Smooth muscle cell (in vitro differentiated cells): ENCODE results near the gene FHIT. TPM values are rescaled to one million over a fixed set of nuclear protein-coding genes. Genes with fewer than 3 reads are reported as not detected.

ENCODE experiments used
- DNase-seq: peaks from one replicate; lab custom pipeline; 2025; ENCODE audit not compliant: unreplicated experiment; lab: John Stamatoyannopoulos, UW
- H2AFZ ChIP-seq: fragments of 200-600 bp; sonication (generic); 2 replicates; pipeline ENCODE4 v1.6.0; 2016; ENCODE audit warnings: antibody characterized with exemption, low read depth, mild to moderate bottlenecking
- H3F3A ChIP-seq: fragments of 200-600 bp; sonication (generic); 2 replicates; pipeline ENCODE4 v1.6.0; 2017; ENCODE audit warnings: antibody characterized with exemption, low read depth
- H3K27ac ChIP-seq: fragments of 200-600 bp; sonication (generic); 2 replicates; pipeline ENCODE4 v1.5.1; 2016; ENCODE audit warnings: low read depth, mild to moderate bottlenecking
- H3K27me3 ChIP-seq: fragments of 200-600 bp; sonication (generic); 2 replicates; pipeline ENCODE4 v1.6.1; 2016; ENCODE audit warnings: low read depth, mild to moderate bottlenecking
- H3K36me3 ChIP-seq: fragments of 200-600 bp; sonication (generic); 2 replicates; pipeline ENCODE4 v1.5.1; 2016; ENCODE audit warnings: low read depth
- H3K4me1 ChIP-seq: fragments of 200-600 bp; sonication (generic); 2 replicates; pipeline ENCODE4 v1.5.1; 2016; ENCODE audit warnings: low read depth
- H3K4me2 ChIP-seq: fragments of 200-600 bp; sonication (generic); 2 replicates; pipeline ENCODE4 v1.6.0; 2016; ENCODE audit warnings: mild to moderate bottlenecking
- H3K4me3 ChIP-seq: fragments of 200-600 bp; sonication (generic); 2 replicates; pipeline ENCODE4 v1.5.1; 2016; ENCODE audit warnings: mild to moderate bottlenecking
- H3K79me2 ChIP-seq: fragments of 200-600 bp; sonication (generic); 2 replicates; pipeline ENCODE4 v1.6.0; 2016; ENCODE audit warnings: low read depth, mild to moderate bottlenecking
- H3K9ac ChIP-seq: fragments of 200-600 bp; sonication (generic); 2 replicates; pipeline ENCODE4 v1.6.0; 2016; ENCODE audit warnings: low read depth
- H3K9me3 ChIP-seq: fragments of 200-600 bp; sonication (generic); replicated peaks from 2 replicates; pipeline ENCODE4 v1.5.1; 2016; ENCODE audit warnings: low read depth
- H4K20me1 ChIP-seq: fragments of 200-600 bp; sonication (generic); 2 replicates; pipeline ENCODE4 v1.6.0; 2016; ENCODE audit warnings: low read depth
- WGBS: methylation state at CpG from one replicate; pipeline ENCODE4 v1.1.7; 2016; ENCODE audit warnings: low lambda C conversion rate; 5-methylcytosine and 5-hydroxymethylcytosine counted together
- polyA plus RNA-seq: library from polyadenylated mRNA; unstranded; fragments of >200 nt; fragmentation: Nextera tagmentation; extraction: Ambion mirVana; gene quantifications from 2 replicates; pipeline ENCODE4 v1.2.1, GENCODE V29; 2016
- total RNA-seq: library from RNA; depleted of rRNA; stranded (reverse); fragments of >200 nt; gene quantifications from 2 replicates; pipeline ENCODE4 v1.2.3, GENCODE V29; 2014
- TF ChIP-seq, protein P1 (sequence below): fragments of 200-600 bp; sonication (generic); IDR thresholded peaks from 2 replicates; pipeline ENCODE4 v1.5.1; 2017; ENCODE audit warnings: borderline replicate concordance, mild to moderate bottlenecking, antibody characterized with exemption; ENCODE audit not compliant: insufficient read depth, poor library complexity, severe bottlenecking

FHIT gene
- total and polyA plus RNA-seq, 2 experiments from 2014 or later = 5.9 to 6.7 TPM

DNA sequence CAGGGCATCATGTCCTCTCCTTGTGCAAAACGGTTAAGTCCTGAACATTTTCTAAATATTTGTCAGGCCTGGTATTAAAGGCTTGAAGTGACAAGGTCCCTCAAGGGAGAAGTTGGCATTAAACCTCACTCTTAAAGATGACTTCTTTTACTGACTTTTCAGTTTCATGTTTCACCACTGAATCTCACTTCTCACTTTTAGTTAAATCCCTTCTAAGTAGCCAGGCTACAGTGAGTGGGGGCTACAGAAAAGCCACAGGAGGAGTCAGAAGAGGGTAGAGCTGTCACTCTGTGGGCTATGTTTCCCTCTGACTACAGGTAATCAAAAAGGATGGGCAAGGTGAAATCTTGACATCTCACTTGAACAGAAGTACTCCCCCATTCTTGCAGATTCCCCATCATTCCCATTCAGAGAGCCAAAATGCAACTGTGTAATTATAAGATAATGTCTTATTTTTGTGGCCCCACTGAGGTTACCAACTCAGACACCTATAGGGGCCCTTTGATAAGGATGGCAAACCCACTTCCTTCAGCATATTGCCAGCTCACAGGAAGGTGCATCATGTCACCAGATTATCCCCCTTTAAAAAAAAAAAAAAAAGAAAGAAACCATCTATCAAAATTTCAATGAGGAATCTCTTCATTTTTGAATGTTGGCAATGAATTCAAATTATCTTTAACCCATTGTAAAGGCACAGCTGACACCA, 1411.3 kb downstream of the FHIT start:
- Histone ChIP-seq H3K36me3 (no peaks in the 10 kb centered on the region), H3K79me2 (no peaks in the 10 kb centered on the region), H3K4me2 (peak overlapping the region; percentile 45), H3F3A (peaks cover 9% of the 10 kb centered on the region), H3K4me1 (peaks cover 4% of the 10 kb centered on the region), H3K9ac (no peak overlapping the region), H4K20me1 (no peaks in the 10 kb centered on the region), H2AFZ (no peak overlapping the region), H3K27ac (peak overlapping the region; percentile 50), H3K27me3 (no peaks in the 10 kb centered on the region), H3K4me3 (no peak overlapping the region), H3K9me3 (no peaks in the 10 kb centered on the region)
- WGBS = 43% methylated on average over 1 of the region's 1 CpG
- TF ChIP-seq, protein P1, sequence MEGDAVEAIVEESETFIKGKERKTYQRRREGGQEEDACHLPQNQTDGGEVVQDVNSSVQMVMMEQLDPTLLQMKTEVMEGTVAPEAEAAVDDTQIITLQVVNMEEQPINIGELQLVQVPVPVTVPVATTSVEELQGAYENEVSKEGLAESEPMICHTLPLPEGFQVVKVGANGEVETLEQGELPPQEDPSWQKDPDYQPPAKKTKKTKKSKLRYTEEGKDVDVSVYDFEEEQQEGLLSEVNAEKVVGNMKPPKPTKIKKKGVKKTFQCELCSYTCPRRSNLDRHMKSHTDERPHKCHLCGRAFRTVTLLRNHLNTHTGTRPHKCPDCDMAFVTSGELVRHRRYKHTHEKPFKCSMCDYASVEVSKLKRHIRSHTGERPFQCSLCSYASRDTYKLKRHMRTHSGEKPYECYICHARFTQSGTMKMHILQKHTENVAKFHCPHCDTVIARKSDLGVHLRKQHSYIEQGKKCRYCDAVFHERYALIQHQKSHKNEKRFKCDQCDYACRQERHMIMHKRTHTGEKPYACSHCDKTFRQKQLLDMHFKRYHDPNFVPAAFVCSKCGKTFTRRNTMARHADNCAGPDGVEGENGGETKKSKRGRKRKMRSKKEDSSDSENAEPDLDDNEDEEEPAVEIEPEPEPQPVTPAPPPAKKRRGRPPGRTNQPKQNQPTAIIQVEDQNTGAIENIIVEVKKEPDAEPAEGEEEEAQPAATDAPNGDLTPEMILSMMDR = no peak
- DNase-seq = no peak

DNA sequence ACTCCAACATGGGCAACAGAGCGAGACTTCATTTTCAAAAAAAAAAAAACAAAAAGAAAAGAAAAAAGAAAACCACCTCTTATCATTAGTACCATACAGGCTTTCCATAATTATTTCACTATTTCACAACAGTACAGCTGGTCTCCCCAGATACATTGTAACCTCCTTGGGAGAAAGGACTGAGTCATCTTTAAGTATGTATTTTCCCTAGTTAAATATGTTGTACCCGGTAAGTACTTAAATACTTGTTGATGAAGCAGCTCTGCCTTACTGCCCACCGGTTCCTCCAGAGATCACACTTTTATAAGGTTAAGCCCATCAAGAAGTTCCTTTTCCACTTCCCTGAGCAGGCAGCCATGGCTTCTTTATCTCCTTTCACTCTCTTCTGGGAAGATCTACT, 1412.0 kb downstream of the FHIT start:
- WGBS = 24% methylated on average over 3 of the region's 3 CpGs
- Histone ChIP-seq H3K4me2 (peak overlapping the region; percentile 45), H3K79me2 (no peaks in the 10 kb centered on the region), H3K27ac (peak overlapping the region; percentile 50), H3F3A (peaks cover 9% of the 10 kb centered on the region), H3K9me3 (no peaks in the 10 kb centered on the region), H2AFZ (peak overlapping the region; percentile 17), H3K4me1 (peaks cover 4% of the 10 kb centered on the region), H3K27me3 (no peaks in the 10 kb centered on the region), H3K36me3 (no peaks in the 10 kb centered on the region), H4K20me1 (no peaks in the 10 kb centered on the region), H3K4me3 (no peak overlapping the region), H3K9ac (no peak overlapping the region)
- TF ChIP-seq, protein P1 = no peak
- DNase-seq = no peak

DNA sequence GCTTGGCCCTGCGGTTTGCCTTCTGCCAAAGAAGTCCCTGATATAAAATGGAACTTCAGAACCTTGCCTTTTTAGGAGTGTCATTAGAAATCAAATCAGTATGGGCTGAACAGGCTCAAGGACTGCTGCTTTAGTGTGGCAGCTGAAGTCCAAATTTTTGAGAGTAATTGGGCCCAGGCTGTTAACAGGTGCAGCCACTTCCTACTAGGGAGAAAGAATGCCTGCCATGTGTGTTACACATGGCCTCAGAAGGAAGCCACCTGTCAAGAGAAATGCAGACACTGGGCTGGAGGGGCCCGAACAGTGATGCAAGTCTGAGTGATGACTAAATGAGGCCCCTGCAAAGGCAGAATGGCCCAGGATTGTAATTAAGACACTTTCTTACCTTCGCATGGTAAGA, 1414.7 kb downstream of the FHIT start:
- H4K20me1 ChIP-seq = no peaks in the 10 kb centered on the region
- no peaks in the 10 kb centered on the region for H3K79me2 ChIP-seq

More for the DNA sequence above, 1414.7 kb downstream of the FHIT start:
- Histone ChIP-seq H3K27ac (no peak overlapping the region), H3K4me2 (no peak overlapping the region), H3K27me3 (no peaks in the 10 kb centered on the region), H3K9me3 (no peaks in the 10 kb centered on the region), H3K4me1 (peaks cover 5% of the 10 kb centered on the region), H3K9ac (no peak overlapping the region), H2AFZ (no peak overlapping the region), H3K4me3 (no peak overlapping the region), H3K36me3 (no peaks in the 10 kb centered on the region), H3F3A (peaks cover 9% of the 10 kb centered on the region)
- DNase-seq = no peak
- WGBS = 81% methylated on average over 3 of the region's 3 CpGs
- TF ChIP-seq, protein P1 = no peak
